ENCODE measurements around the gene PLTP.

The PLTP gene

DNA sequence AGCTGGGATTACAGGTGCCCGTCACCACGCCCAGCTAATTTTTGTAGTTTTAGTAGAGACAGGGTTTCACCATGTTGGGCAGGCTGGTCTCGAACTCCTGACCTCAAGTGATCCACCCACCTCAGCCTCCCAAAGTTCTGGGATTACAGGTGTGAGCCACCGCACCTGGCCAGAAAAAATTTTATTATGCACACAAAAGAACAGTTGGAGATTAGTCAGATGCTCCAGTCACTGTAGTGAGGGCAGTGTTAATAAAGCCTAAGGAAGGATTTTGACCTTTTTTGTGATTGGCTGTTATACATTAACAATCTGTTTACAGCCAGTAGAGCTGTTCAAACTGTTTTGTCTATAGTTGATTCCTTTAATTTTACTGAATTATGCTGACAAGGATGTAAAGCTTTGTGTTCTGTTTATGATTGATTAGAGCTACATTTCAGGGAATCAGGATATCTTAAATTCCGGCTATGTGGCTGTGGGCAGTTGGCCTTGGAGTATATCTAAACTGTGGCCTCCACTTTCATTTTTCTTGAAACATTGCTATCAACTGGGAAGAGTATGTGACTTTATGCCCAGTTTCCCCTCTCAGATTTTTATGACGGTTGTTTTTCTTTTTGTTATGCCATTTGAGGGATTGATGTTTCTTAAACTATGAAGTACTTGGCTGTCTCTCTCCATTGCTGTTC is 44.7 kb downstream of the PLTP start:
- Histone ChIP-seq H3K79me2 (peaks cover 3% of the 10 kb centered on the region), H2AFZ (no peak overlapping the region), H3K27ac (no peak overlapping the region), H3K9ac (no peak overlapping the region), H3K4me2 (ENCODE audit: low read length) (no peak overlapping the region), H3K36me3 (ENCODE audit: control insufficient read depth, insufficient read depth, low read length) (no peaks in the 10 kb centered on the region), H3K4me1 (no peaks in the 10 kb centered on the region), H3K4me3 (ENCODE audit: low read depth, low read length) (no peak overlapping the region), H3K9me3 (ENCODE audit: control insufficient read depth, low read length) (no peaks in the 10 kb centered on the region), H3K27me3 (ENCODE audit: control insufficient read depth, insufficient read depth, low read length) (no peaks in the 10 kb centered on the region)
- TF ChIP-seq, protein P1, sequence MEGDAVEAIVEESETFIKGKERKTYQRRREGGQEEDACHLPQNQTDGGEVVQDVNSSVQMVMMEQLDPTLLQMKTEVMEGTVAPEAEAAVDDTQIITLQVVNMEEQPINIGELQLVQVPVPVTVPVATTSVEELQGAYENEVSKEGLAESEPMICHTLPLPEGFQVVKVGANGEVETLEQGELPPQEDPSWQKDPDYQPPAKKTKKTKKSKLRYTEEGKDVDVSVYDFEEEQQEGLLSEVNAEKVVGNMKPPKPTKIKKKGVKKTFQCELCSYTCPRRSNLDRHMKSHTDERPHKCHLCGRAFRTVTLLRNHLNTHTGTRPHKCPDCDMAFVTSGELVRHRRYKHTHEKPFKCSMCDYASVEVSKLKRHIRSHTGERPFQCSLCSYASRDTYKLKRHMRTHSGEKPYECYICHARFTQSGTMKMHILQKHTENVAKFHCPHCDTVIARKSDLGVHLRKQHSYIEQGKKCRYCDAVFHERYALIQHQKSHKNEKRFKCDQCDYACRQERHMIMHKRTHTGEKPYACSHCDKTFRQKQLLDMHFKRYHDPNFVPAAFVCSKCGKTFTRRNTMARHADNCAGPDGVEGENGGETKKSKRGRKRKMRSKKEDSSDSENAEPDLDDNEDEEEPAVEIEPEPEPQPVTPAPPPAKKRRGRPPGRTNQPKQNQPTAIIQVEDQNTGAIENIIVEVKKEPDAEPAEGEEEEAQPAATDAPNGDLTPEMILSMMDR (IDR thresholded peaks at IDR 0.05) = no peak

DNA sequence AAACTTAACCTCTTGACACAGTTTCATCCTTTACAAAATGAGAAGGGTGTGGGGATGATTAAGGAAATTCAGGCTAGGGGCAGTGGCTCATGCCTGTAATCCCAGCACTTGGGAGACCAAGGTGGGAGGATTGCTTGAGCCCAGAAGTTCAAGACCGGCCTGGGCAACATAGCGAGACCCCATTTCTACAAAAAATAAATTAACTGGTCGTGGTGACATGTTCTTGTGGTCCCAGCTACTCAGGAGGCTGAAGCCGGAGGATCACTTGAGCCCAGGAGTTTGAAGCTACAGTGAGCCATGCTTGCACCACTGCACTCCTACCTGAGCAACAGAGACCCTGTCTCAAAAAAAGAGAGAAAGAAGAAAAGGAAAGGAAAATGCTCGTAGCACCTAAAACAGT is 45.5 kb downstream of the PLTP start:
- Histone ChIP-seq H3K79me2 (peaks cover 3% of the 10 kb centered on the region), H3K4me2 (ENCODE audit: low read length) (no peak overlapping the region), H3K27ac (no peak overlapping the region), H3K27me3 (ENCODE audit: control insufficient read depth, insufficient read depth, low read length) (no peaks in the 10 kb centered on the region), H3K4me3 (ENCODE audit: low read depth, low read length) (no peak overlapping the region), H3K9ac (no peak overlapping the region), H2AFZ (no peak overlapping the region), H3K36me3 (ENCODE audit: control insufficient read depth, insufficient read depth, low read length) (no peaks in the 10 kb centered on the region), H3K4me1 (no peaks in the 10 kb centered on the region), H3K9me3 (ENCODE audit: control insufficient read depth, low read length) (no peaks in the 10 kb centered on the region)
- TF ChIP-seq, protein P1 (IDR thresholded peaks at IDR 0.05) = no peak

DNA sequence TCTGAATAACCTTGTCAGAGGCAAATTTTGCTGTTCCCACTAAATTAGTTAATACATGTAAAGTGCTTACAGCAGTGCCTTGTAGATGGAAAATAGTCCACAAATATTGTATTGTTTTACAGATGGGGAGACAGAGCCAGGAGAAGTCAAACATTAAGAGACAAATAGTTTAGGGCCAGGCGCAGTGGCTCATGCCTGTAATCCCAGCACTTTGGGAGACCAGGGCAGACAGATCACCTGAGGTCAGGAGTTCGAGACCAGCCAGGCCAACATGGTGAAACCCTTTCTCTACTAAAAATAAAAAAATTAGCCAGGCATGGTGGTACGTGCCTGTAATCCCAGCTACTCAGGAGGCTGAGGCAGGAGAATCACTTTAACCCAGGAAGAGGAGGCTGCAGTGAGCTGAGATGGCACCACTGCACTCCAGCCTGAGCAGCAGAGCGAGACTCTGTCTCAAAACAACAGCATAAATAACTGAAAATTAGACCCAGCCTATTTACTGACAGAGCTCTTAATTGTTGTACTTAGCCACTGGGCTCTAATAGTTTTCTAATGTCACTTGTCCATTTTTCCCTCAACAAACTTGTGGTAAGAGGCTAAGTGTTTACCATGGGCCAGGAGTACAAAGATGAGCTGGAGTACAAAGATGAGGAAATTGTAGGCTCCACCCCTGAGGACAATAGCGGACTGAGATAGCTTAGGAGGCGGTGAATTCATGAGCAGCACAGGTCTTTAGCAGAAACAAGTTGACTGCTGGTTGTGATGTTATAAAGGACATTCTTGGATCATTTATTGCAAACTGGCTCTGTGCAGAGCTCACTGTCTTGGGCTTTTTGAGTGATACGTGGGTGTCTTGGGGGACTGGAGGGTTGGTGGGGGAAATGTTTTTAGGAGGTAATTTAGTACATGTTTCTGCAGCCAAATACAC is 48.1 kb downstream of the PLTP start:
- Histone ChIP-seq H3K4me1 (no peaks in the 10 kb centered on the region), H3K27me3 (ENCODE audit: control insufficient read depth, insufficient read depth, low read length) (no peaks in the 10 kb centered on the region), H3K9me3 (ENCODE audit: control insufficient read depth, low read length) (no peaks in the 10 kb centered on the region), H3K4me2 (ENCODE audit: low read length) (no peak overlapping the region), H3K79me2 (peaks cover 3% of the 10 kb centered on the region), H3K4me3 (ENCODE audit: low read depth, low read length) (no peak overlapping the region), H3K27ac (no peak overlapping the region), H3K36me3 (ENCODE audit: control insufficient read depth, insufficient read depth, low read length) (no peaks in the 10 kb centered on the region), H2AFZ (no peak overlapping the region), H3K9ac (no peak overlapping the region)
- TF ChIP-seq, protein P1 (IDR thresholded peaks at IDR 0.05) = no peak

DNA sequence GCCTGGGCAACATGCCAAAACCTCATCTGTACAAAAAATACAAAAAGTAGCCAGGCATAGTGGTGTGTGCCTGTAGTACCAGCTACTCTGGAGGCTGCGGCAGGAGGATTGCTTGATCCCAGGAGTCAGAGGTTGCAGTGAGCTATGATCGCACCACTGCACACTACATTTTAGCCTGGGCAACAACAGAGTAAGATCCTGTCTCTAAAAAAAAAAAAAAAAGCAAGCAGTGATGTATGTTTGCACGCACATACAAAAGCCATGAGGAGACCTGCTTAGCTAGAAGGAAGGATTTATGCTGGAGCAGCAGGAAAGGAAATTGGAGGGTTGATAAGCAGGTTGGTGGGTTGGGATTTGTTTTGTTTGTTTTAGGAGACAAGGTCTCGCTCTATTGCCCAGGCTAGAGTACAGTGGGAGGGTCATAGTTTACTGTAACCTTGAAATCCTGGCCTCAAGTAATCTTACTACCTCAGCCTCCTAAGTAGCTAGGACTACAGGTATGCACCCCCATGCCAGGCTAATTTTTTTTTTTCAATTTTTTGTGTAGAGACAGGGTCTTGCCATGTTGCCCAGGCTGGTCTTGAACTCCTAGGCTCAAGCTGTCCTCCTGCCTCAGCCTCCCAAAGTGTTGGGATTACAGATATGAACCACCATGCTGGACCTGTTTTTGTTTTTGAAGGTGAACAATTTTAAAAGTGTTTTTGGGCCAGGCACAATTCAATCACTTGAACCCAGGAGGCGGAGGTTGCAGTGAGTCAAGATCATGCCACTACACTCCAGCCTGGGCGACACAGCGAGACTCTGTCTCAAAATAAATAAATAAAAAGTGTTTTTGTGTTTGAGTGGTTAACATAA is 50.5 kb downstream of the PLTP start:
- TF ChIP-seq, protein P1 (IDR thresholded peaks at IDR 0.05) = no peak
- peaks cover 6% of the 10 kb centered on the region for H3K4me1 ChIP-seq
- no peak overlapping the region for H3K4me2 ChIP-seq (ENCODE audit: low read length)
- H3K79me2 ChIP-seq = peaks cover 12% of the 10 kb centered on the region
- no peak overlapping the region for H3K27ac ChIP-seq
- no peak overlapping the region for H3K4me3 ChIP-seq (ENCODE audit: low read depth, low read length)
- H3K9ac ChIP-seq = no peak overlapping the region
- no peaks in the 10 kb centered on the region for H3K27me3 ChIP-seq (ENCODE audit: control insufficient read depth, insufficient read depth, low read length)
- no peaks in the 10 kb centered on the region for H3K9me3 ChIP-seq (ENCODE audit: control insufficient read depth, low read length)
- no peak overlapping the region for H2AFZ ChIP-seq
- H3K36me3 ChIP-seq (ENCODE audit: control insufficient read depth, insufficient read depth, low read length) = no peaks in the 10 kb centered on the region
